Endometrial microvascular endothelial cells (primary cell): ENCODE measurements around the gene SERPINI1. TPM values are rescaled to one million over a fixed set of nuclear protein-coding genes. Genes with fewer than 3 reads are reported as not detected.

Experiments
- in situ Hi-C: cut with HindIII; loops from 2 replicates; pipeline ENCODE4 v1.10.0; 2017; ENCODE audit warnings: low sequenced_read_pairs, low pct_unique_long_range_greater_than_20kb; ENCODE audit errors: inconsistent ontology term
- total RNA-seq: library from RNA; depleted of rRNA; stranded (reverse); fragments of >200 nt; gene quantifications from one replicate; pipeline ENCODE4 v1.2.3, GENCODE V29; 2015; ENCODE audit errors: inconsistent ontology term

The SERPINI1 gene
- total RNA-seq, 1 donor from 2014 or later: 0.65 TPM

DNA sequence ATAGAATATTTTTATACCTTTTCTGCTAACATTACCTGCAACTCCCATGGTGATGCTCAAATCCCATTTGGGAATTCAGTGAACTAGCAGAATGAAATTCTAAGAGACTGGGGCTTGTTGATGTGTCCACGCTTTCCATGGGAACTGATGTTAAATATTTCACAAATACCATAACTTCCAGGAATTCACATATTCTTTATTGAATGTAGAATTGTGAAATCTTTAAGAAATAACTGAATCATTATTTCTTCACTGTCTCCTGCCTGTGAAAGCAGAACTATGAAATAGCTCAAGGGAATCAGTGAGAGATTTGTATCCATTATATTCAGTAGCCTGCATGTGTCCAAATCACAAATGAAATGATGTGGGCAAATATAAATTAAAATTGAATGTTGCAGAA is 130.8 kb downstream of the SERPINI1 start:
- in situ Hi-C loops: no loop called here

DNA sequence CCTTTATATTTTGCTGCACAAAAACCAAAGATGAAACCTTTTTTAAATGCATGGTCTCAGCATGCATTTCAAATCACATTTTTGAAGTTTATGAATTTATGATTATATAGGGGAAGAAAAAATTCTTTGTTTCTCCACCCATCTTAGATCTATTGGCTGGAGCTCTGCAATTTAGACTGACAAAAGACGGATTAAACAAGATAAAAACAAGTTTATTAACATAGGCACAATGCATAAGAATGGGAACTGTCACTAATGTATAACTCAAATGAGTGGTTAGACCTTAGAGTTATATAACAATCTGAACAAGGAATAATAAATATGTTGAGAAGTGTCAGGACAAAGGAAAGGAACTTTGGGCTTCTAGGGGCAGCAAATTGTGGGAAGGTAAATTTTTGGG is 132.5 kb downstream of the SERPINI1 start:
- in situ Hi-C loops: no loop called here

DNA sequence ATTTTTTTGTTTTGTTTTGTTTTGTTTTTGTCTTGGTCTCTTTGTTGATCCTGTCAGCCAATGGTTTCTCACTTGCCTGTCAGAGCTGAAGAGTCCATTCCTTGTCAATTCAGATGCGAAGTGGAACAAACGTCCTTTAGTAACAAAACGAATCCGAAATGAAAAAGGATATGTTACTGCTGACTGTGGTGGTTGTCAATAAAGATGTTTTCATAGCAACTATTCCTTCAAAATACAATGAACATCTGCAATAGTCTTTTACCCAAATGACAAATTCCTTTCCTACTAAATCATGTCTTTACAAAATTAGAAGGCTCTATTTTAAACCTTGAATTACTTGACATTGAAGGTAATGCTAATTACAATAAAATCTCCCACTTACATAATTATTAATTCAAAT is 134.7 kb downstream of the SERPINI1 start:
- in situ Hi-C loops: no loop called here

DNA sequence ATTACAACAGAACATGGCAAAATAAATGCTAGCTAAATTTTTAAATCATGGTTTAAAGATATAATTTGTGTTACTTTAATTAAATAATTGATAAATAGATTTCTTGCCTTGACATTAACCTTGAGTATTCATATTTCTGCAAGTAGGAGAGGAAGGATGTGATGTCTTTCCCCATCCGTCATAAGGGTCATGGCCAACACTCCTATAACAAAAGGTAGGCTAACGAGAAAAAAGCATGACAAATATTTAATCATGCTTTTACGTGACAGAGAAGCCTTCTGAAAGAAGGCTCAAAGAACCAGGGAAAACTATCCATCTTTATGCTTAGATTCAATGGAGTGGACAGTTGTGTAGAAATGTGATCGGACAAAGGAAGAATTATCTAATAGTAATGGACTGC is 135.2 kb downstream of the SERPINI1 start:
- in situ Hi-C loops: no loop called here

DNA sequence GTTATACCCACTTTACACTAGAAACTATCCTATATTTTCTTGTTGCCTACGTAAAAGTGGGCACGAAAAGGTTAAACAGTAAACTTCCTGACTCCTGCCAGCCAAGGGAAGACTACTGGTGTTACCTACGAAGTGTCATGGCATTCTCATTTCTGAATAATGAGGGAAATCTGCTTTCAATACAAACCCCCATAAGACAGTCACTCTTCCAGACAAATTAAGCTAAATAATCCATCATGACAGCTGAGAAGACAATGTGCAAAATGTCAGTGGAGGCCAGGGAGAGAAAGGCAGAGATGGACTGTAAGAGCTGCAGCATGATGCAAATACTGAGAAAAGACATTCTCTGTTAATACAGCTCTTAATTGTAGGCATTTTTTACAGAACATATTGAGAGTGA is 136.5 kb downstream of the SERPINI1 start:
- in situ Hi-C loops: no loop called here

DNA sequence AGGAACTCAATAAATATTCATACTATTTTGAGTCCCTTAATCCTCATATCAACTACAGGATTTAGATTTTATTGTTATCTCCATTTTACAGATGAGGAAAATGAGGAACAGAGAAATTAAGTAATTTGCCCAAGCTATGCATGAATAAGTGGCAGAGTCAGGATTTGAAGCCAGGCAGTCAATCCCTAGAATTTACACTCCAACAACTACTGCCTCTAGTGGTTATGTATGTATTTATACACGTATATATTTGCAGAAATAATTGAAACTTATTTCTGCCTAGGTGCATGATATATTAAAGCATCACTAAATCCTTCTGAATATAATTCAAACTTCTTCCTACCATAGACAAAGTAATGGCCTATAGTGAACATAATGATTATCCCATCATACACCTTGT is 137.4 kb downstream of the SERPINI1 start:
- in situ Hi-C loops: no loop called here

DNA sequence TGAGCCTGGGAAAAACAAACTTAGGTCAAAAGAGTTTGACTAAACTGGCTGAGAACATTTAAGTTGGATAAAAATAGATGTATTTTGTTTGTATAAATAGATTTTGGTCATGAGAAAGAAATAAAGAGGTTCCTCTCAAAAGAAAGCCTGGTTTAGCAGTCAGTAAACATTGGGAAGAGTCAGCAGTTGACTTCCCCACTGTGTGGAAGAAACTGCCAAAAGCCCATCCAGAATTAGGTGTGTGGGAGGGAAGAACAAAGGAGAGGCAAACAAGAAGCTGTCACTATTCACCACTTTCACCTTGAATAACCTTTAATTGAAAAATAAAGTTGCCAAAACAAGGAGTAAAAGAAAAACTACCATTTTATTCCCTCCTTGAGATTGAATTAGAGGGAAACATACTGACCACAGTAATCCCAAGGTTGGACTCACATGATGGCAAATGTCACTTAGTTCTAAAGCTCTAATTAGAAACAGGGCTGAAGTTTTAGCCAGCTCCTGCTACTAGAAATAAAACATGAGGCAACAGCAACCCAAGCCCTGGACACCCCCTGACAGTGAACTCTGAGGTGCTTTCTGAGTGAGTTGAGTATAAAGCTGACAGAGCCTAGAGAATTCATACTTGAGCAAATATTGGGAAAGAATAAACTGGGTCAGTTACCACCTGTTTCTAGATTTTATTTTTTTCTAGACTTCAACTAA is 139.3 kb downstream of the SERPINI1 start:
- in situ Hi-C loops: no loop called here

Other genes with a start within 250 kb of the SERPINI1 start
- not detected for gene WDR49, start 81.8 kb upstream of the SERPINI1 start, total RNA-seq
- 46.9 TPM for gene PDCD10, start 829 bp upstream of the SERPINI1 start, total RNA-seq